ENCODE data around the gene METTL22. TPM values are rescaled to one million over a fixed set of nuclear protein-coding genes. Genes with fewer than 3 reads are reported as not detected.
A peak's percentile ranks its signal among the peaks of the same experiment; 100 is the strongest.

Gene METTL22
- total RNA-seq, 1 donor from 2014 or later: 29.3 TPM

DNA sequence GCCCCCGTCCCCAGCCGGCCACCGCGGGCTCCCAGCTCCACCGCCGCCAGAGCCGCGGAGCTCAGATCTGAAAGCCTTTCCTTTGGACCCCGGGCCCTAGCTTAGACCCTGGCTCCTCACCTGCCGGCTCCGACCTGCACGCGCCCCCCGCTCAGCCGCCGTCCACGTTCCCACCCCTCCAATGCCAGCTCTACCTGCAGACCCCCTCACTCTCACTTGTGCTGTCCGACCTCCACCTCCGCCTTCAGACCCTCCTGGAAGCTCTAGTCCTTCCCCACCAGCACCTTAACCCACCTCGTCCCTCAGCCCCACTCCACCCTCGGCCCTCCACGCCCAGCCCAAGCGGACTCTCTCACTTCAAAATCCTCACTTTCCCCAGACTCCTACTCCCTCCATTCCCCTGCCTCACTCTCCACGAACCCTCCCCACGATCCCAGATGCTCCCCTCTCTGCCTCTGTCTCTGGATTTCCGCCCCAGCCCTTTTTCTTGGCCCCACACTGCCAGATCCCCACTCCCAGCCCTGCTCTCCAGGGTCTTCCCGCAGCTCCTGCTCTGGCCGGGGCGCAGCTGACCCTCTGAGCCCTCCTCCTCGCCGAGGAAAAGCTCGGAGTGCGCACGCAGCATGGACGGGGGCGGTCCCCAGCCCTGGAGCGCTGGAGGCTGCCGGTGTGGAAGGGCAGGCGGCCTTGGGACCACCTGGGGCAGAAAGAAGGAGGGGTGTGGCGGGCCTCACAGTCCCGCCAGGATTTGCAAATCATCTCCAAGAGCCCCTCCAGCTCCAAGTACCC lies 31.4 kb upstream of the METTL22 start, which contains the start of gene TMEM114:
Gene TMEM114 (minus strand): TSS at position 612 of the 789 bp plus-strand sequence. CDS start 673 bp downstream, outside the sequence.
- DNase-seq (ENCODE audit: missing footprints) (no peak), ATAC-seq (no peak)
- intact Hi-C loops (cut with DNase I): no loop called here

GRCh38 chr16:8590811-8591210 lies 30.7 kb upstream of the METTL22 start:
- DNase-seq (ENCODE audit: missing footprints) (no peak), ATAC-seq (no peak)
- intact Hi-C loops (cut with DNase I): no loop called here

DNA sequence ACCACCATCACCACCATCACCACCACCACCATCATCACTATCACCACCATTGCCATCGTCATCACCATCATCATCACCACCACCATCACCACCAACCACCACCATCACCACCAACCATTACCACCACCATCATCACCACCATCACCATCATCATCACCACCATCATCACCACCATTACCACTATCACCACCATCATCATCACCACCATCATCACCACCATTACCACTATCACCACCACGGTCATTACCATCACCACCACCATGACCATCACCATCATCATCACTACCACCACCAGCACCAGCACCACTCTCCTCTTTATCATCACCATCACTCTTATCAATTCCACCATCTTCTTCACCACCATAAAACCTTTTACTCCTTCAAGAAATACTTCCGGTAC lies 30.0 kb upstream of the METTL22 start:
- ATAC-seq: no peak
- intact Hi-C loops (cut with DNase I): no loop called here

DNA sequence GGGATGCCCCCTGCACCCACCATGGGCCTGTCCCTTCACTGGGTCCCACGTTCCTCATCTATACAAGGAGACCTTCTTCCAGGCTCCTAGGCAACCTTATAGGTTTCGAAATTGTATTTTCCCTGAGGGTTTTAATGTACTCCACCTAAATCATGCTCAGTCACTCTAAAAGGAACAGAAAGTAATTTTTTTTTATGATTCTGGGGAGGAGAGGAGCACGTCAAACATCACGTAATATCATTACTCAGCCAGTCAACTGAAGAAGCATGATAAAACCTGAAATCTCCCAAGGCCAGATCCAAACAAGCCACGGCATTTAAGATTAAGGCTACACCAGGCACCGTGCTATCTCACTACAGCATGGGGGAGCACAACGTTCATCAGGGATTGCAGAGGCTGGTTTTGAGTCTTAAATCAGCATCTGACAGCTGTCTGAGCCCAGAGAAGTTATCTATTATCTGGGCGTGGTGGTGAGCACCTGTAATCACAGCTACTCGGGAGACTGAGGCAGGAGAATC lies 27.3 kb upstream of the METTL22 start:
- intact Hi-C loops (cut with DNase I): no loop called here
- no peak for DNase-seq (ENCODE audit: missing footprints)
- no peak for ATAC-seq

More for the DNA sequence above, 30.0 kb upstream of the METTL22 start:
- DNase-seq (ENCODE audit: missing footprints): no peak

DNA sequence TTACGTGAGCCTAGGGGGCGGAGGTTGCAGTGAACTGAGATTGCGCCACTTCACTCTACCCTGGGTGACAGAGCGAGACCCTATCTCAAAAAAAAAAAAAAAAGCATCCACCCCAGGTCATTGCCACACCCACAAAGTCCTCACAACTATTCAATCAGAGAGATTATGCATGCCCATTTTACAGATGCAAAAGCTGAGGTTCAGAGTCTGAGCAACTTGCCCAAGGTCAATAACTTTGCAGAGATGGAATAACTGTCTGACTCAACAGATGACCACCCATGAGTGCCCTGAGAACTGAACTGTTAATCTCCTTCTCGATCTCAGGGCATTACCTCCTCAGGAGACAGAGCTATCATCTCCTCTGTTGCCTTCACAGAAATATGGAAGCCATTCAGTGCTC lies 25.7 kb upstream of the METTL22 start:
- intact Hi-C loops (cut with DNase I): no loop called here
- DNase-seq (ENCODE audit: missing footprints): no peak
- ATAC-seq: no peak

DNA sequence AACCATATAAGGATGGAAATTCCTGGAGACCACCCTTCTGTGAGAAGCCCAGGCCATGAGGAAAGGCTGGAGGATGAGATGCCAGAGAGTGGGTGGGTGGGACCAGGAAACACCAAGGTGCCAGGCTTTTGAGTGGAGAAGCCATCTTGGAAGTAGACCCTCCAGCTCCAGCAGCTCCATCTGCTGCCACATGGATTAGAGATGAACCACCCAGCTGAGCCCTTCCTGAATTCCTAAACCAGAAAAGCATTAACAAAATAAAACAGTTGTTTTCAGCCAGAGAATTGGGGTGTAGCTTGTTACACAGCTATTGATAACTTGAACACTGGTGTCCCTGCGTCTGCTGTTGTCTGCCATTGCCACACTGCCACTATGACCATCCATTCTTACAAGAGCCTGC lies 24.9 kb upstream of the METTL22 start:
- no peak for DNase-seq (ENCODE audit: missing footprints)
- no peak for ATAC-seq
- intact Hi-C loops (cut with DNase I): no loop called here

DNA sequence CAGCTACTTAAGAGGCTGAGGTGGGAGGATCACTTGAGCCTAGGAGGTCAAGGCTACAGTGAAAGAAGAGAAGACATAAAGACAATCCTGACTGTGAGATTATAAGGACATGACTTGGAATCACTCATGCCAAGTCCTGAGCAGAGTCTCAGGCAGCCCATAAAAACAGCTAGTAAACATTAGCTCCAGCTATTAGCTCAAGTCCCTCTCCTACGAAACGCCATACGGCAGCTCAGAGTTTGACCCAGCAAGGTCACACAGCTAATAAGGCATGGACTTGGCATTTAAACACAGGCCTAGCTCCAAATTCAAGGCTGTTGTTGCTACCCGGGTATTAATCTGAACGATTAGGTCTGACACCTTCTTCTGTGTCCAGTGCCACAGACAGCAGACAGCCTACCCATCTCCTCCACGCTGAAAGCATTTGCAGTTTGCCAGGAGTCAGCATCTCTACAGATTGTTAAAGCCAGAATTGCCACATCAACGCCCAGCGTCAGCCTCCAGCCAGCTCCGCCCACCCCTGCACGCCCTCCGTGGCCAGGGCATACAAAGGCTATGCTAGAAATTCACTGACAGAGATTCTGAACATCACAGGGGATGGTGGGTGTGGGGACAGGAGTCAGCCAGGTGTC lies 21.2 kb upstream of the METTL22 start:
- intact Hi-C loops (cut with DNase I): no loop called here
- no peak for DNase-seq (ENCODE audit: missing footprints)

DNA sequence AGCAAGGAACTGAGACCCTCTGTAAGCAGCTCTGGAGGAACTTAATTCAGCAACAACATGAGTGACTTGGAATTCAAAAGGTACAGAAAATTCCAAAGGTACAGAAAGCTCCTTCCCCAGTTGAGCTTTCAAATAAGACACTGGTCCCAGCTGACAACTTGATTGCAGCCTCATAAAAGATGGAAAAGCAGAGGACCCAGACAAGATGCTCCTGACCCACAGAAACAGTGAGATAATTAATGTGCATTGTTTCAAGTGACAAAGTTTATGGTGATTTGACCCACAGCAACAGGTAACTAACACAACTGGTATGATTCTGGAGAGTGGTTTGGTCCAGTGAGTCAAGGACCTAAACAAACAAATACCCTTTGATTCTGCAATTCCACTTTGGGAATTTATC lies 15.9 kb upstream of the METTL22 start:
- ATAC-seq: no peak
- DNase-seq (ENCODE audit: missing footprints): no peak

More for the DNA sequence above, 21.2 kb upstream of the METTL22 start:
- no peak for ATAC-seq

DNA sequence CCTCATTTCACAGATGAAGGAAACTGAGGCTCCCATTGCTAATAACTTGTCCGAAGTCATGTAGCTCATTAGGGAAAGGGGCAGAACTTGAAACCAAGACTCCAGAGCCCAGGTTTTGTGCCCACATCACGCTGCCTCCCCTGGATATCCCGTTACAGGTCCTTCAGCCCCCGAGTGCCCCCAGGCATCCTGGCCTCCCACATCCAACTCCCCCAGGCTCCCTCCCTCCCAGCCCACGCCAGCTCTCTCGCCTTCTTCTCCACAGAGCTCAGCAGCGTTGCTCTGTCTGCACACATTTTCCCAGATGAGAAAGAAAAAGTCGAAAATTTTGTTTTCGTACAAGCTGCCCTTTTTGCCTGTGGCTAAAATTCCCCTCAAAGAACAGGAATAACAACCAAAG lies 14.3 kb upstream of the METTL22 start:
- DNase-seq (ENCODE audit: missing footprints) (no peak), ATAC-seq (no peak)
- intact Hi-C loops (cut with DNase I): no loop called here

More for the DNA sequence above, 15.9 kb upstream of the METTL22 start:
- intact Hi-C loops (cut with DNase I): no loop called here

- DNase-seq (ENCODE audit: missing footprints) (no peak), ATAC-seq (no peak)
- intact Hi-C loops (cut with DNase I): no loop called here
These were observed 10.4 kb upstream of the METTL22 start for GRCh38 chr16:8611122-8611521.

DNA sequence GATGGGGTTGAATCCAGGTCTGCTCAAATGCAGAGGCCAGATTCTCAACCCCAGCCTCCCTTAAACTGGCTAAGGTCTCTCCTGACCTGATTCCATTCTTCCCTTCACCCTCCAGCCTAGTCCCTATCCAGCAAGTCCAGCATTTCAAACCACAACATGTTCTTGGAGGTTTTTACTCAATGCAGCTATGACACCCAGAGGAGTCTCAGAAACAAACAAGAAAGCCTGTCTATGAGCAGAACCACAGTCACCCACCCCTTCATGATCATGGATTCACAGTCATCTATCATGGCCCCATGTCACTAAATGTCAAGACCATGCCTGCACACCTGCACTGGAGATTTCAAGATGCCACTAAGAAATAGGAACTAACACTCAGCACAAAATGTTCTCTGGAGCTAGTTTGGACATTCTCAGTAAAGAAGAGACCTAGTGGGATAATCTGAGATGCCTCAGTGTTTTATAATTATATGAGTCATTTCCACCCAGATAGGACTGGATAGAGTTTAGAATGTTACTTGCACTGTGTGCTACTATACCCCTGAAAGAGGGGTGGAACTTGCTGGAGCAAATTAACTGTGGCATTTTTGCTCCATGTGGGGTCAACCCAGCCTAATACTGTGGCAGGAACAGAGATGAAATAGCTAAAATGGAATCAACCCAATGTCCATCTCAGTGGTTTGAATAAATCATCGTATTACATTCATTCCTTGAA lies 9.5 kb upstream of the METTL22 start:
- intact Hi-C loops (cut with DNase I): no loop called here
- no peak for DNase-seq (ENCODE audit: missing footprints)
- no peak for ATAC-seq

DNA sequence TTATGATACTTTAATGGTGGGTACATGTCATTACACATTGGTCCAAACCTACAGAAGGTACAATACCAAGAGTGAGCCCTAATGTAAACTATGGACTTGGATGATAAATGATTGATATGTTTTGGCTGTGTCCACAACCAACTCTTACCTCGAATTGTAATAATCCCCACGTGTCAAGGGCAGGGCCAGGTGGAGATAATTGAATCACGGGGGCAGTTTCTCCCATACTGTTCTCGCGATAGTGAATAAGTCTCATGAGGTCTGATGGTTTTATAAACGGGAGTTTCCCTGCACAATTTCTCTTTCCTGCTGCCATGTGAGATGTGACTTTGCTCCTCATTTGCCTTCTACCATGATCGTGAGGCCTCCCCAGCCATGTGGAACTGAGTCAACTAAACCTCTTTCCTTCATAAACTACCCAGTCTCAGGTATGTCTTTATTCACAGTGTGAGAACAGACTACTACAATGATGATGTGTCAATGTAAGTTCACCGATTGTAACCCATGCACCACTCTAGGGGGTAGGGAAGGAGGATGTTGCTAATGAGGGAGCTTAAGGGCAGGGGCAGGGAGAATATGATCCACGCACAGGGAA lies 7.0 kb upstream of the METTL22 start:
- intact Hi-C loops (cut with DNase I): no loop called here
- ATAC-seq (no peak), DNase-seq (ENCODE audit: missing footprints) (no peak)

GRCh38 chr16:8619671-8620370 lies 1.7 kb upstream of the METTL22 start:
- intact Hi-C loops (cut with DNase I): loop anchor here (10.0 kb wide), 1 partner anchor 45 kb away; no protein-coding TSS in a partner anchor
- no peak for ATAC-seq

DNA sequence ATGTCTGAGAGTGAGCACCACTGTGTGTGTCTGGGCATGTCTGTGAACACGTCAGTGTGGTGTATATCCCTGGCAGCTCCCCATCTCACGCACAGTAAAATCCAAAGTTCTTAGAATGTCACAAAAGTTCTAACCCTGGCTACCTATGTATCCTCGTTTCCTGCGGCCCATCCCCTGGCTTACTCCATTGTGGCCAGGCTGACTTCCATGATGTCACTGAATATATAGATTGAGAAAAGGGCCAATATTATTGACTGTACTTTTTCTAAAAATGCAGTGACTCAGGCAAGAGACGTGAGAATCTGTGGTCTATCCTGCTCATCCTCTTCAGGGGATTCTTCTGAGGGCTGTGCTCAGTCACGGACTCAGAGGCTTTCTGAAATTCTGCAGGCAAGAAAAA lies 963 bp upstream of the METTL22 start:
- intact Hi-C loops (cut with DNase I): loop anchor here (10.0 kb wide), 1 partner anchor 46 kb away; no protein-coding TSS in a partner anchor

More at GRCh38 chr16:8619671-8620370, 1.7 kb upstream of the METTL22 start:
- no peak for DNase-seq (ENCODE audit: missing footprints)

GRCh38 chr16:8621222-8621571 lies 301 bp upstream of the METTL22 start:
- no peak for DNase-seq (ENCODE audit: missing footprints)
- no peak for ATAC-seq
- intact Hi-C loops (cut with DNase I): loop anchor here (10.0 kb wide), 1 partner anchor 46 kb away; no protein-coding TSS in a partner anchor

More for the DNA sequence above, 963 bp upstream of the METTL22 start:
- no peak for ATAC-seq
- DNase-seq (ENCODE audit: missing footprints): no peak

- no peak for DNase-seq (ENCODE audit: missing footprints)
These were observed 788 bp downstream of the METTL22 start for GRCh38 chr16:8622315-8622656.

DNA sequence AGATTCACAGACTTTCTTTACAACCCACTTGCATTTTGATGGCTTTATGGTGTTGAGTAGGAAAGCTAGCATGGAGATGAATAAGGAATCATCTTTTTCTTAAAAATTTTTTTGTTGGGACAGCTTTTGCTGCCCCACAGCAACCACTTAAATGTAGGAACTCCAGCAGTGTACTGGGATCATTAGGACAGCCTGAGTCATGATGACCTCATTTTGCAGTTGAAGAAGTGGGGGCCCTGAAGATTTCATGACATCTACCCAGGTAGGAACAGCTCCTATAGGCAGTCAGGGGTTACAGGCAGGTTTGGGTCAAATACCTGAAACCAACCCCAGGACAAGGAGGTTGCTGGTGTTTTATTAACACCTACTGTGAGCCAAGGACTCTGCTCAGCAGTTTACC lies 2.1 kb downstream of the METTL22 start:
- intact Hi-C loops (cut with DNase I): loop anchor here (10.0 kb wide), 1 partner anchor 49 kb away; no protein-coding TSS in a partner anchor
- DNase-seq (ENCODE audit: missing footprints): no peak
- ATAC-seq: no peak

More at GRCh38 chr16:8622315-8622656, 788 bp downstream of the METTL22 start:
- ATAC-seq: peak; percentile 25
- intact Hi-C loops (cut with DNase I): loop anchor here (10.0 kb wide), 1 partner anchor 47 kb away; no protein-coding TSS in a partner anchor

DNA sequence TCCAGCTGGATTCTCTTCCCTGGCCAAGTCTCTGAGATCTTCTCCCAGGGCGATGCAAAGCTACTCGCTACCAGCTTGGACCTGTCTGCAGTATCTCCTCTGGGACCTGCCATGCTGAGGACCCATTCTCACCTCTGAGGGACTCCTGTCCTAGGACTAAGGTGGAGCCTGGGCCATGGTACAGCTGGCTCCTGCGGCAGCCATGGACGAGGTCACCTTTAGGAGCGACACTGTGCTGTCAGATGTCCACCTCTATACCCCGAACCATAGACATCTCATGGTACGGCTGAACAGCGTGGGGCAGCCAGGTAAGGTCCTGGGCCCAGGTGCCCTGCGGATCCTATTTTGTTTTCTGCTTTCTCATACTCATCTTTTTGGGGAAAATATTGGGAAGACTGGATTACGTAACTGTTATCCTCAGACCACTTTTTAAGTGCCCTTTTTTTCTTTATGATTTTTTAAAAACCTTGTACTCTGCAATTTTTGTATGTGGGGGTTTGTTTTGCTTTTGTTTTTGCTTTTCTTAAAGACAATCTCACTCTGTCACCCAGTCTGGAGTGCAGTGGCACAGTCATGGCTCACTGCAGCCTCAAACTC lies 4.1 kb downstream of the METTL22 start:
- DNase-seq (ENCODE audit: missing footprints) (no peak), ATAC-seq (no peak)
- intact Hi-C loops (cut with DNase I): loop anchor here (10.0 kb wide), 1 partner anchor 51 kb away; no protein-coding TSS in a partner anchor
